DOHH2 (cell line): ENCODE data around the gene MEOX2.

ENCODE experiments used
- H3F3A ChIP-seq: fragments of 200-600 bp; sonication (generic), shearing (Covaris generic); 2 replicates; pipeline ENCODE4 v1.6.0; 2016; ENCODE audit warnings: antibody characterized with exemption, mild to moderate bottlenecking; ENCODE audit not compliant: control insufficient read depth, insufficient read depth
- H3K27ac ChIP-seq: fragments of 200-600 bp; sonication (generic); 2 replicates; pipeline ENCODE4 v1.5.1; 2014; ENCODE audit warnings: low read depth, mild to moderate bottlenecking, low read length, moderate library complexity
- H3K27me3 ChIP-seq: fragments of 200-600 bp; sonication (generic); 2 replicates; pipeline ENCODE4 v1.6.1; 2014; ENCODE audit warnings: mild to moderate bottlenecking, low read length, mixed read lengths; ENCODE audit not compliant: control insufficient read depth
- H3K36me3 ChIP-seq: fragments of 200-600 bp; sonication (generic); 2 replicates; pipeline ENCODE4 v1.6.1; 2014; ENCODE audit warnings: mild to moderate bottlenecking, low read length, moderate library complexity, mixed read lengths; ENCODE audit not compliant: control insufficient read depth
- H3K4me1 ChIP-seq: fragments of 200-600 bp; sonication (generic); 2 replicates; pipeline ENCODE4 v1.6.1; 2014; ENCODE audit warnings: mild to moderate bottlenecking, low read length, mixed read lengths; ENCODE audit not compliant: control insufficient read depth
- H3K4me2 ChIP-seq: fragments of 200-600 bp; sonication (generic); 2 replicates; pipeline ENCODE4 v1.6.0; 2014; ENCODE audit warnings: mild to moderate bottlenecking, low read length, moderate library complexity
- H3K4me3 ChIP-seq: fragments of 200-600 bp; sonication (generic); 2 replicates; pipeline ENCODE4 v1.5.1; 2014; ENCODE audit warnings: mild to moderate bottlenecking, low read length, mixed read lengths
- H3K79me2 ChIP-seq: fragments of 200-600 bp; sonication (generic); 2 replicates; pipeline ENCODE4 v1.6.1; 2014; ENCODE audit warnings: mild to moderate bottlenecking, low read length, mixed read lengths; ENCODE audit not compliant: control insufficient read depth
- H3K9me2 ChIP-seq: fragments of 200-600 bp; sonication (generic); replicated peaks from 2 replicates; pipeline ENCODE4 v1.6.1; 2014; ENCODE audit warnings: mild to moderate bottlenecking, low read length, mixed read lengths; ENCODE audit not compliant: control insufficient read depth
- H3K9me3 ChIP-seq: fragments of 200-600 bp; sonication (generic); 2 replicates; pipeline ENCODE4 v1.6.1; 2014; ENCODE audit warnings: antibody characterized with exemption, low read length, mixed read lengths; ENCODE audit not compliant: control insufficient read depth, insufficient read depth
- H4K20me1 ChIP-seq: fragments of 200-600 bp; sonication (generic); 2 replicates; pipeline ENCODE4 v1.6.0; 2014; ENCODE audit warnings: low read depth, mild to moderate bottlenecking, antibody characterized with exemption, low read length, moderate library complexity; ENCODE audit not compliant: control insufficient read depth, insufficient read depth
- CTCF ChIP-seq: fragments of 200-600 bp; sonication (generic); IDR thresholded peaks from one replicate; pipeline ENCODE4 v1.5.1; 2014; ENCODE audit warnings: antibody characterized with exemption, mild to moderate bottlenecking, low read depth, low read length; ENCODE audit not compliant: poor library complexity, severe bottlenecking

The MEOX2 gene

DNA sequence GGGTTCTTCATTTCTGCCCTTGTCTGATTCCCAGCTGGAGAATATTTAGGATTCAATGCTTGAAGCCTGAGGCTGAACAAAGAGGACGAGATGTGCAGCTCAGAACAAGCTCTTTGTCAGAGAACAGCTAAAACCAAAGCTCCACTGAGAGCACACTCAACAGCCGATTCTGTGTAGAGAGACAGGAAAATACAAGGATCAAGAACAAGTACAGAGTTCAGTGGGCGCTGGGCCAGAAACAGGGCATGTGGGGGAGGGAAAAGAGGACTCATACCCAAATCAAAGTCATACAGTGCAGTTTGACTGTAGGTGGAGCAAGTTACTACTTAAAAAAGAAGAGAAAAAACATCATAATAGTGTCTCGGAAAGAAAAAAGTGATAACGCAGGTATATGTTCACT, 124.6 kb downstream of the MEOX2 start, which contains the start of gene AGMO:
TSS of gene AGMO (minus strand) at position 181 of the 400 bp plus-strand sequence.
- Histone ChIP-seq H4K20me1 (no peaks in the 10 kb centered on the region), H3K9me2 (no peaks in the 10 kb centered on the region), H3K27me3 (no peaks in the 10 kb centered on the region), H3K4me2 (no peak within 1 kb of the TSS), H3K36me3 (no peaks in the 10 kb centered on the region), H3K27ac (no peak within 1 kb of the TSS), H3K79me2 (no peaks in the 10 kb centered on the region), H3K4me1 (no peaks in the 10 kb centered on the region), H3K9me3 (no peaks in the 10 kb centered on the region), H3K4me3 (no peak within 1 kb of the TSS), H3F3A (no peaks in the 10 kb centered on the region)
- no peak for TF ChIP-seq CTCF
